T-helper 2 cell treated with Interferon-gamma antibody and Interleukin-4, amounts not matched to agents 5 μg/mL and 100 μg/mL, for 36 hours (primary cell): ENCODE measurements around the gene PMVK.

Experiments
- DNase-seq: peaks from one replicate; pipeline ENCODE4 v3.0.0; 2021; ENCODE audit warnings: low spot score
- H3K27ac Mint-ChIP-seq: one replicate; pipeline ENCODE4 v1.8.0; 2021; ENCODE audit warnings: mild to moderate bottlenecking, mixed read lengths
- H3K27me3 Mint-ChIP-seq: one replicate; pipeline ENCODE4 v1.8.0; 2021; ENCODE audit warnings: low read depth, mixed read lengths
- H3K36me3 Mint-ChIP-seq: one replicate; pipeline ENCODE4 v1.8.0; 2021; ENCODE audit warnings: low read depth, mixed read lengths
- H3K4me1 Mint-ChIP-seq: one replicate; pipeline ENCODE4 v1.8.0; 2021; ENCODE audit warnings: low read depth, mixed read lengths
- H3K4me3 Mint-ChIP-seq: one replicate; pipeline ENCODE4 v1.8.0; 2022; ENCODE audit warnings: mild to moderate bottlenecking, moderate library complexity, mixed read lengths
- H3K9me3 Mint-ChIP-seq: one replicate; pipeline ENCODE4 v1.8.0; 2021; ENCODE audit warnings: mixed read lengths

The PMVK gene

GRCh38 chr1:154971341-154971998 is 35.0 kb upstream of the PMVK start:
- peak overlapping the region; percentile 39 for H3K4me3 Mint-ChIP-seq
- H3K4me1 Mint-ChIP-seq = peaks cover 31% of the 10 kb centered on the region
- peak overlapping the region; percentile 59 for H3K27ac Mint-ChIP-seq
- no peaks in the 10 kb centered on the region for H3K27me3 Mint-ChIP-seq
- no peak for DNase-seq
- peaks cover 35% of the 10 kb centered on the region for H3K36me3 Mint-ChIP-seq
- H3K9me3 Mint-ChIP-seq = no peaks in the 10 kb centered on the region

- peak; percentile 47 for DNase-seq
- Mint-ChIP-seq H3K27me3 (no peaks in the 10 kb centered on the region), H3K36me3 (peaks cover 37% of the 10 kb centered on the region), H3K9me3 (no peaks in the 10 kb centered on the region), H3K4me3 (peak within 1 kb of the TSS; percentile 39), H3K27ac (peak within 1 kb of the TSS; percentile 59), H3K4me1 (peaks cover 28% of the 10 kb centered on the region)
These were observed 34.3 kb upstream of the PMVK start, which contains the start of gene SHC1 for GRCh38 chr1:154970631-154971340. TSS of gene SHC1 (minus strand) at chr1:154970747. CDS start at chr1:154970526, 221 bp downstream.

GRCh38 chr1:154969860-154970452 is 33.4 kb upstream of the PMVK start:
- Mint-ChIP-seq H3K27ac (no peak overlapping the region), H3K4me3 (peak overlapping the region; percentile 33), H3K4me1 (peaks cover 28% of the 10 kb centered on the region), H3K9me3 (no peaks in the 10 kb centered on the region), H3K27me3 (no peaks in the 10 kb centered on the region), H3K36me3 (peaks cover 44% of the 10 kb centered on the region)
- no peak for DNase-seq

GRCh38 chr1:154969246-154969645 is 32.7 kb upstream of the PMVK start:
- Mint-ChIP-seq H3K4me1 (peaks cover 28% of the 10 kb centered on the region), H3K4me3 (peak overlapping the region; percentile 33), H3K27me3 (no peaks in the 10 kb centered on the region), H3K27ac (peak overlapping the region; percentile 13), H3K9me3 (no peaks in the 10 kb centered on the region), H3K36me3 (peaks cover 46% of the 10 kb centered on the region)
- no peak for DNase-seq

- no peak overlapping the region for H3K4me3 Mint-ChIP-seq
- DNase-seq = no peak
- peaks cover 31% of the 10 kb centered on the region for H3K4me1 Mint-ChIP-seq
- H3K27me3 Mint-ChIP-seq = no peaks in the 10 kb centered on the region
- H3K27ac Mint-ChIP-seq = peak overlapping the region; percentile 13
- no peaks in the 10 kb centered on the region for H3K9me3 Mint-ChIP-seq
- peaks cover 49% of the 10 kb centered on the region for H3K36me3 Mint-ChIP-seq
These were observed 32.2 kb upstream of the PMVK start for GRCh38 chr1:154968731-154969130.

GRCh38 chr1:154967331-154967950 is 30.9 kb upstream of the PMVK start:
- Mint-ChIP-seq H3K27me3 (no peaks in the 10 kb centered on the region), H3K4me1 (peaks cover 32% of the 10 kb centered on the region)

GRCh38 chr1:154966111-154966510 is 29.6 kb upstream of the PMVK start:
- Mint-ChIP-seq H3K4me3 (no peak overlapping the region), H3K27me3 (no peaks in the 10 kb centered on the region), H3K4me1 (peaks cover 24% of the 10 kb centered on the region), H3K27ac (no peak overlapping the region), H3K36me3 (peaks cover 56% of the 10 kb centered on the region), H3K9me3 (no peaks in the 10 kb centered on the region)
- no peak for DNase-seq

More at GRCh38 chr1:154967331-154967950, 30.9 kb upstream of the PMVK start:
- H3K27ac Mint-ChIP-seq = no peak overlapping the region
- no peaks in the 10 kb centered on the region for H3K9me3 Mint-ChIP-seq
- H3K36me3 Mint-ChIP-seq = peaks cover 59% of the 10 kb centered on the region
- H3K4me3 Mint-ChIP-seq = no peak overlapping the region
- no peak for DNase-seq

- no peak for DNase-seq
- no peaks in the 10 kb centered on the region for H3K27me3 Mint-ChIP-seq
- no peak overlapping the region for H3K27ac Mint-ChIP-seq
- no peaks in the 10 kb centered on the region for H3K9me3 Mint-ChIP-seq
- peaks cover 25% of the 10 kb centered on the region for H3K4me1 Mint-ChIP-seq
- peaks cover 60% of the 10 kb centered on the region for H3K36me3 Mint-ChIP-seq
- H3K4me3 Mint-ChIP-seq = no peak overlapping the region
These were observed 27.8 kb upstream of the PMVK start for GRCh38 chr1:154964359-154964758.

- Mint-ChIP-seq H3K9me3 (no peaks in the 10 kb centered on the region), H3K36me3 (peaks cover 53% of the 10 kb centered on the region), H3K27me3 (no peaks in the 10 kb centered on the region), H3K4me1 (peaks cover 24% of the 10 kb centered on the region), H3K27ac (peak overlapping the region; percentile 6), H3K4me3 (no peak overlapping the region)
- DNase-seq = no peak
These were observed 27.1 kb upstream of the PMVK start for GRCh38 chr1:154963643-154964042.

GRCh38 chr1:154962795-154963330 is 26.3 kb upstream of the PMVK start:
- H3K27me3 Mint-ChIP-seq = no peaks in the 10 kb centered on the region
- H3K4me1 Mint-ChIP-seq = peaks cover 20% of the 10 kb centered on the region
- no peak for DNase-seq
- no peak overlapping the region for H3K27ac Mint-ChIP-seq
- no peaks in the 10 kb centered on the region for H3K9me3 Mint-ChIP-seq
- H3K36me3 Mint-ChIP-seq = peaks cover 51% of the 10 kb centered on the region
- H3K4me3 Mint-ChIP-seq = peak overlapping the region; percentile 84

- Mint-ChIP-seq H3K4me3 (peak overlapping the region; percentile 84), H3K36me3 (peaks cover 49% of the 10 kb centered on the region), H3K9me3 (no peaks in the 10 kb centered on the region), H3K27me3 (no peaks in the 10 kb centered on the region), H3K4me1 (peaks cover 19% of the 10 kb centered on the region), H3K27ac (peak overlapping the region; percentile 83)
- no peak for DNase-seq
These were observed 25.7 kb upstream of the PMVK start for GRCh38 chr1:154962156-154962749.

- Mint-ChIP-seq H3K4me1 (peaks cover 27% of the 10 kb centered on the region), H3K4me3 (peak within 1 kb of the TSS; percentile 97), H3K36me3 (peaks cover 41% of the 10 kb centered on the region), H3K27ac (peak within 1 kb of the TSS; percentile 91), H3K27me3 (no peaks in the 10 kb centered on the region), H3K9me3 (no peaks in the 10 kb centered on the region)
- peak; percentile 87 for DNase-seq
These were observed 25.0 kb upstream of the PMVK start, which contains the start of gene PYGO2 for GRCh38 chr1:154961207-154962155. TSS of gene PYGO2 (minus strand) at chr1:154961782. CDS start at chr1:154961576, 206 bp downstream.
